ENCODE results near the gene DCUN1D4.

GRCh38 chr4:51930557-51930956, 87.6 kb downstream of the DCUN1D4 start:
- TF ChIP-seq CTCF (conservative IDR thresholded peaks at IDR 0.05 in 1 of 2, IDR thresholded peaks at IDR 0.05 in 1 of 2; ENCODE audit: low read depth in 1 of 2, low read length in 2 of 2): no peak
- TF ChIP-seq EZH2 (IDR thresholded peaks at IDR 0.05; ENCODE audit: low read length, missing control alignments): no peak

All from fibroblast of lung (primary cell).